MM.1S (cell line): ENCODE data around the gene RTF1.

Source experiments
- DNase-seq: peaks from one replicate; pipeline ENCODE4 v3.0.0-alpha.2; 2015
- H2AFZ ChIP-seq: fragments of 300-600 bp; sonication (generic); 2 replicates; pipeline ENCODE4 v1.6.0; 2016; ENCODE audit warnings: antibody characterized with exemption, low read length
- H3F3A ChIP-seq: fragments of 300-600 bp; sonication (generic); 2 replicates; pipeline ENCODE4 v1.6.1; 2016; ENCODE audit warnings: mild to moderate bottlenecking, antibody characterized with exemption, low read length, moderate library complexity, mixed read lengths; ENCODE audit not compliant: insufficient read depth
- H3K27ac ChIP-seq: fragments of 300-600 bp; sonication (generic); 2 replicates; pipeline ENCODE4 v1.5.1; 2016; ENCODE audit warnings: mild to moderate bottlenecking, low read length
- H3K27me3 ChIP-seq: fragments of 300-600 bp; sonication (generic); replicated peaks from 2 replicates; pipeline ENCODE4 v1.6.0; 2016; ENCODE audit warnings: low read length; ENCODE audit not compliant: insufficient read depth
- H3K36me3 ChIP-seq: fragments of 300-600 bp; sonication (generic); replicated peaks from 2 replicates; pipeline ENCODE4 v1.6.1; 2016; ENCODE audit warnings: mild to moderate bottlenecking, low read length, mixed read lengths; ENCODE audit not compliant: insufficient read depth
- H3K4me1 ChIP-seq: fragments of 300-600 bp; sonication (generic); 2 replicates; pipeline ENCODE4 v1.6.1; 2016; ENCODE audit warnings: low read length, mixed read lengths
- H3K4me2 ChIP-seq: fragments of 300-600 bp; sonication (generic); 2 replicates; pipeline ENCODE4 v1.6.0; 2016; ENCODE audit warnings: low read depth, low read length
- H3K4me3 ChIP-seq: fragments of 300-600 bp; sonication (generic); 2 replicates; pipeline ENCODE4 v1.5.1; 2016; ENCODE audit warnings: low read length, mixed read lengths
- H3K79me2 ChIP-seq: fragments of 300-600 bp; sonication (generic); 2 replicates; pipeline ENCODE4 v1.6.1; 2016; ENCODE audit warnings: mixed run types, low read length, mixed read lengths
- H3K9ac ChIP-seq: fragments of 300-600 bp; sonication (generic); 2 replicates; pipeline ENCODE4 v1.6.1; 2016; ENCODE audit warnings: low read length, mixed read lengths
- H3K9me2 ChIP-seq: fragments of 300-600 bp; sonication (generic); replicated peaks from 2 replicates; pipeline ENCODE4 v1.6.1; 2016; ENCODE audit warnings: mild to moderate bottlenecking, low read length, mixed read lengths; ENCODE audit not compliant: insufficient read depth
- H3K9me3 ChIP-seq: fragments of 300-600 bp; sonication (generic); replicated peaks from 2 replicates; pipeline ENCODE4 v1.6.1; 2016; ENCODE audit warnings: mild to moderate bottlenecking, low read length, mixed read lengths; ENCODE audit not compliant: insufficient read depth
- H4K20me1 ChIP-seq: fragments of 300-600 bp; sonication (generic); 2 replicates; pipeline ENCODE4 v1.6.1; 2016; ENCODE audit warnings: mild to moderate bottlenecking, low read length, moderate library complexity, mixed read lengths; ENCODE audit not compliant: insufficient read depth
- EZH2 ChIP-seq: fragments of 300-600 bp; sonication (generic); optimal IDR thresholded peaks from 2 replicates; pipeline ENCODE3; 2017; ENCODE audit warnings: low read depth, mild to moderate bottlenecking, antibody characterized with exemption, low read length, mixed read lengths
- EZH2phosphoT487 ChIP-seq: fragments of 300-600 bp; sonication (generic); IDR thresholded peaks from 2 replicates; pipeline ENCODE4 v1.6.1; 2018; ENCODE audit warnings: antibody characterized with exemption, low read length
- TF ChIP-seq, protein P1 (sequence below): fragments of 300-600 bp; sonication (generic); IDR thresholded peaks from 2 replicates; pipeline ENCODE4 v1.5.1; 2016; ENCODE audit warnings: antibody characterized with exemption, low read length, mixed read lengths

Gene RTF1

DNA sequence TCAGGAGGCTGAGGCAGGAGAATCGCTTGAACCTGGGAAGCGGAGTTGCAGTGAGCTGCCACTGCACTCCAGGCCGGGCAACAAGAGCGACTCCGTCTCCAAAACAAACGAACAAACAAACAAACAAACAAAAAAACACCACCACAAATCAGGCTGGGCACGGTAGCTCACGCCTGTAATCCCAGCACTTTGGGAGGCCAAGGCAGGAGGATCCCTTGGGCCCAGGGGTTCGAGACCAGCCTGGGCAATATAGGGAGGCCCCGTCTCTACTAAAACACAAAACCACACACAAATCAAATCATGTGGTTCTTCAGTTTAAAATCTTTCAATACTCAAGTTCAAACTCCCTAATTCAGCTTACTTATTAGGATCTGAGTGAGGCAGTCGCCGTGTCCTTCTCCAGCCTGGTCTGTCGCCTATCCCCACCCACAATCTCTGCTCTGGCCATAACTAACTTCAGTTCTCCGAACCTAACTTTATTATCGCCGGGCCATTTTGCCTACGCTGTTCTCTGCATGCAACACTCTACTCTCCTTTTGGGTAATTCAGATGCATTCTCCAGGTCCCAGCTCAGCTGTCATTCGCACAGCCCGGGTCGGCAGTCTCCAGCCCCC is 660 bp upstream of the RTF1 start:
- Histone ChIP-seq H3K36me3 (no peaks in the 10 kb centered on the region), H4K20me1 (0 out of 2 replicates have a peak, but pooled peaks cover 4% of the 10 kb centered on the region), H3K27ac (peak overlapping the region; percentile 3; the same call in 1 of the 2 replicates), H3K4me2 (peak overlapping the region; percentile 73), H3K4me1 (no peaks in the 10 kb centered on the region), H3K9me3 (no peaks in the 10 kb centered on the region), H3F3A (no peaks in the 10 kb centered on the region), H3K27me3 (no peaks in the 10 kb centered on the region), H3K9ac (peak overlapping the region; percentile 61), H2AFZ (peak overlapping the region; percentile 79), H3K9me2 (no peaks in the 10 kb centered on the region), H3K79me2 (peaks cover 56% of the 10 kb centered on the region), H3K4me3 (peak overlapping the region; percentile 77)
- TF ChIP-seq, protein P1, sequence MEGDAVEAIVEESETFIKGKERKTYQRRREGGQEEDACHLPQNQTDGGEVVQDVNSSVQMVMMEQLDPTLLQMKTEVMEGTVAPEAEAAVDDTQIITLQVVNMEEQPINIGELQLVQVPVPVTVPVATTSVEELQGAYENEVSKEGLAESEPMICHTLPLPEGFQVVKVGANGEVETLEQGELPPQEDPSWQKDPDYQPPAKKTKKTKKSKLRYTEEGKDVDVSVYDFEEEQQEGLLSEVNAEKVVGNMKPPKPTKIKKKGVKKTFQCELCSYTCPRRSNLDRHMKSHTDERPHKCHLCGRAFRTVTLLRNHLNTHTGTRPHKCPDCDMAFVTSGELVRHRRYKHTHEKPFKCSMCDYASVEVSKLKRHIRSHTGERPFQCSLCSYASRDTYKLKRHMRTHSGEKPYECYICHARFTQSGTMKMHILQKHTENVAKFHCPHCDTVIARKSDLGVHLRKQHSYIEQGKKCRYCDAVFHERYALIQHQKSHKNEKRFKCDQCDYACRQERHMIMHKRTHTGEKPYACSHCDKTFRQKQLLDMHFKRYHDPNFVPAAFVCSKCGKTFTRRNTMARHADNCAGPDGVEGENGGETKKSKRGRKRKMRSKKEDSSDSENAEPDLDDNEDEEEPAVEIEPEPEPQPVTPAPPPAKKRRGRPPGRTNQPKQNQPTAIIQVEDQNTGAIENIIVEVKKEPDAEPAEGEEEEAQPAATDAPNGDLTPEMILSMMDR = no peak
- TF ChIP-seq EZH2 (no peak), EZH2phosphoT487 (no peak)
- DNase-seq = no peak

DNA sequence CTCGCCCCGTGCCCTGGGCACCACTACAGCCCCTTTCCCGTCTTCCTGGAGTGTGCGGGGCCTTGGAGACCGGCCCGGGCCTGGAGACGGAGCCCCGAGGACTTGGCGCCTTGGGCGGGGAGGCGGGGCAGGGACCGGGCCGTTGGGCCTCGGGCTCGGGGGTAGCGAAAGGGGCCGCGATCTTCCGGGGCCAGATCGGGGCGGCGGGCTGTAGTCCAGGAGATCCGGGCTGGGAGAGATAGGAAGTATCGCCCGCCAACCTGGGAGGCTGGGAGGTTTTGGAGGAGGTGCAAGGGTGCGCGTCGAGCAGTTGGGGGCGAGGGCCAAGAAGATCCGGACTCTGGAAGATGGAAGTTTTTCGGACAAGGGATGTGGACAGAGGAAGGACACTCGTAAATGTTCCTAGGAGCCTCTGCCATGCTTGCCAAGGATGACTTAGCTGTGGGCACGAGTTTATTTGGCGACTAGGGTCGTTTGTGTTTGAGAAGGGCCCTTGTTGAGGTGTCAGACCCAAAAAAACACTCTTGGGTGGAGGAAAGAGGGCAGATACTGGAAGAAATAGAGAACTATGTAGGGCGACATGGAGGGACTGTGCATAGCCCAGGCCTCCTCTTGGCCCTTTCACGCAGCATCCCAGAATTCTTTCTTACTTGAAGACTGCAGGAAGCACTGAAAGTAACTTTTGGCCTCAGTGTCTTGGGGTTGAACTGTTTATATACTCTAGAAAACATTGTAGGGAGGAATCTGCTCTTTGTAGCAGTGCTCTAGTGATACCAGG is 712 bp downstream of the RTF1 start:
- H3K79me2 ChIP-seq = peaks cover 70% of the 10 kb centered on the region
- DNase-seq = no peak
- peaks cover 4% of the 10 kb centered on the region; the same call in 1 of the 2 replicates for H4K20me1 ChIP-seq
- H3K4me3 ChIP-seq = peak overlapping the region; percentile 87
- H3F3A ChIP-seq = no peaks in the 10 kb centered on the region
- no peaks in the 10 kb centered on the region for H3K9me2 ChIP-seq
- H3K27ac ChIP-seq = no peak overlapping the region
- peak overlapping the region; percentile 70 for H2AFZ ChIP-seq
- no peaks in the 10 kb centered on the region for H3K4me1 ChIP-seq
- TF ChIP-seq EZH2phosphoT487 (no peak), EZH2 (no peak)
- TF ChIP-seq, protein P1 = no peak
- peak overlapping the region; percentile 77 for H3K9ac ChIP-seq
- H3K4me2 ChIP-seq = peak overlapping the region; percentile 81
- no peaks in the 10 kb centered on the region for H3K9me3 ChIP-seq
- no peaks in the 10 kb centered on the region for H3K36me3 ChIP-seq
- no peaks in the 10 kb centered on the region for H3K27me3 ChIP-seq

DNA sequence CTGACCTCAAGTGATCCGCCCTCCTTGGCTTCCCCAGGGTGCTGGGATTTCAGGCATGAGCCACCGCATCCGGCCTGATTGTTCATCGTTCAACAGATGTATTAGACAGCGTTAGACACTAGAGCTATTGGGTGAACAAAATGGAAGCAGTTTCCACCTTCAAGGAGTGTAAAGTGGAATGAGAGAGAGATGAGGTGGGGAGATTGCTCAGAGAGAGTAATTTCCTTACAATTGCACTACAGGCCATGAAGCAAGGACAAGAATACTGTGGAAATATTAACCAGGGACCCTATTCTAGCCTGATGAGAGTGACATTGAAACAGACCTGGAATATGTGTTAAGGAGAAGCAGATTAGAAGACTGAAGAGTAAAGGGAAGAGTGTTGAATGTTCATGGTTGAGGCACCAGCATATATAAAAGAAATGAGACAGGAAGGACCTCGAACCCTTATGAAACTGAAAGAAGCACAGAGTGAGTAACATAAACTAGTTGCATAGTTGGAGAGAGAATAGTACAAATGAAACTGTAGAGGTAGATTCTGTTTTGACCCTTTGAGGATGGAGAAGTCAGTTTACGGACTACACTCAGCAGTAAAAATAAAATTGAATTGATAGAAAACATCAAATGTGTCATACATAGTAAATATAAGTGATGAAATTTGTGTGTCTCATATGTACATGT is 7.2 kb downstream of the RTF1 start:
- H3K9me2 ChIP-seq = no peaks in the 10 kb centered on the region
- DNase-seq = peak; percentile 81
- H3K4me2 ChIP-seq = peak overlapping the region; percentile 83
- H3K4me3 ChIP-seq = peak overlapping the region; percentile 40
- H3K27me3 ChIP-seq = no peaks in the 10 kb centered on the region
- H3K9ac ChIP-seq = peak overlapping the region; percentile 29; the same call in 1 of the 2 replicates
- peaks cover 18% of the 10 kb centered on the region; the same call in 1 of the 2 replicates for H3K4me1 ChIP-seq
- TF ChIP-seq, protein P1 = no peak
- TF ChIP-seq EZH2phosphoT487 (no peak), EZH2 (no peak)
- H3K79me2 ChIP-seq = peaks cover 92% of the 10 kb centered on the region
- no peak overlapping the region for H2AFZ ChIP-seq
- no peaks in the 10 kb centered on the region for H3K36me3 ChIP-seq
- peaks cover 23% of the 10 kb centered on the region for H3F3A ChIP-seq
- H3K9me3 ChIP-seq = no peaks in the 10 kb centered on the region
- peak overlapping the region; percentile 75 for H3K27ac ChIP-seq
- H4K20me1 ChIP-seq = peaks cover 4% of the 10 kb centered on the region; the same call in 1 of the 2 replicates
